Eye (tissue), 1 donor: ENCODE data around the gene SYNCRIP.
"Not testable (repeated sequence)": the region's sequence is repeated elsewhere in the genome, so short reads cannot be mapped to it uniquely, and the experiment has no call there.

Experiments
- DNase-seq: peaks from one replicate; pipeline ENCODE4 v3.0.0-alpha.2; 2015

SYNCRIP gene

GRCh38 chr6:85593438-85594196, 49.1 kb downstream of the SYNCRIP start, which contains the start of gene SNX14:
TSS of gene SNX14 (minus strand) at chr6:85593858. CDS start at chr6:85593718, 140 bp downstream.
- peak; percentile 95 for DNase-seq

GRCh38 chr6:85592033-85592432, 50.7 kb downstream of the SYNCRIP start:
- no peak for DNase-seq

DNA sequence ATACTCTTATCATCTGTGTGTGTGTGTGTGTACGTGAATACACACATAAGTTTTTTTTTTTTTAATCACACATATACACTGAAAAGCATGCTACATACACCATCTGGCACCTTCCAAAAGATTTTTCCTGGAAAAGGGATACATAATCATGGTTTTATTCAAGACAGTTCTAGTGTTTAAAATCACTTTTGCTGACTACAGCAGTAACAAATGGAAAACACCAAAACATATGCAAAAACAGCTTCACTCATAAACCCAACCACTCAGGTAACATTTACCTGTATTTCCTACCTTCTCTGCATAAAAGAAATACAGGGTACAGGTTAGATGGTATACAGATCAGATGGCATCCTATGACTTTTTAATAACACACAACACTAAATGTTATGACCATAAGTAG, 51.5 kb downstream of the SYNCRIP start:
- no peak for DNase-seq

DNA sequence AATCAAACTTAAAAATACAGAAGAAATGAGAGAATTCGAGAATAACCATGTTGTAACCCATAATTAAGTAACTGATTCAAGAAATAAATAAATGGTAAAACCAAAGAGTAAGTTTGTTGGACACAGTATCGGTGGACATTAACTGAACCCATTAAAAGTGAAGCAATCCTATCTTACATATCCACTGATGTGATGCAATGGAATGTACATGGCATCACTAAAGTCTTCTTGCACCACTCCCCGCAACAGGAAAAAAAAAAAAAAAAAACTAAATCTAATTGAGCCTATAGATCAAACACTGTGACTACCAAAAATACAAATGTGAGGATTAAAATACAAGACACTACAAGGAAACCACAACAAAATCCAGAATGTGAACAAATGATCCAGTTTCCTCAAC, 56.9 kb downstream of the SYNCRIP start:
- DNase-seq: no peak

DNA sequence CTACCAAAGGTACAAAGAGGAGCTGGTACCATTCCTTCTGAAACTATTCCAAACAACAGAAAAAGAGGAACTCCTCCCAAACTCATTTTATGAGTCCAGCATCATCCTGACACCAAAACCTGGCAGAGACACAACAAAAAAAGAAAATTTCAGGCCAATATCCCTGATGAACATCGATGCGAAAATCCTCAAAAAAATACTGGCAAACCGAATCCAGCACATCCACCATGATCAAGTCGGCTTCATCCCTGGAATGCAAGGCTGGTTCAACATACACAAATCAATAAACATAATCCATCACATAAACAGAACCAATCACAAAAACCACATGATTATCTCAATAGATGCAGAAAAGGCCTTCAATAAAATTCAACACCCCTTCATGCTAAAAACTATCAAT, 59.9 kb downstream of the SYNCRIP start:
- DNase-seq: not testable (repeated sequence)

GRCh38 chr6:85581572-85581971, 61.1 kb downstream of the SYNCRIP start:
- DNase-seq: no peak

DNA sequence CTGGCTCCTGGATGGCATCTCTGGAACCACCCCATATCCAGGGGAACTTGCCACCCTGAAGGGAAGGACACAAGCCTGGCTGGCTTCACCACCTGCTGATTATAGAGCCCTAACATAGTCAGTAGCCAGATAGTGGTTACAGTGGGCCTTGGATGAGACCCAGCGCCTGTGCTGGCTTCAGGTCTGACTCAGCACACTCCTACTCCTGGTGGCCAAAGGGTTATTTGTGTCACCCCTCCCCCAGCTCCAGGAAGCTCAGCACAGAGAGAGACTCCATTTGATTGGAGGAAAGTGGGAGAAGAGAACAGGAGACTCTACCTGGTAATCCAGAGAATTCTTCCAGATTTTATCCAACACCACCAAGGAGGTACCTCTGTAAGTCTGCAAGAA, 61.8 kb downstream of the SYNCRIP start:
- DNase-seq: no peak

- DNase-seq: no peak
These were observed 62.4 kb downstream of the SYNCRIP start for GRCh38 chr6:85580118-85580877.

DNA sequence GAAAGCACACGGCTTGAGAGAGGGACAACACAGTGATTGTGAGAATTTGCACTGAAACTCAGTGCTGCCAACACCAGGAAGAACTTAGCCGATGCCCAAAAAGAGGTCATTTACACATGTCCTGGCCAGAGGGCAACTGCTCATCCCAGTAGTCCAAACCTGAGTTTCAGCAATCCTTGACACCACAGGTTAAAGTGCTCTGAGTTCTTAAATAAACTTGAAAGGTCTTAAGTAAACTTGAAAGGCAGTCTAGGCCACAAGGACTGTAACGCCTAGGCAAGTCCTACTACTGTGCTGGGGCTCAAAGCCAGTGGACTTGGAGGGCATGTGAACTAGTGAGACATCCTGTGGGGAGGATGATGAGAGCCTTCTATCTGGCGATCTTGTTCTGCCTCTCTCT, 63.1 kb downstream of the SYNCRIP start:
- DNase-seq: no peak

GRCh38 chr6:85576476-85576875, 66.2 kb downstream of the SYNCRIP start:
- no peak for DNase-seq

DNA sequence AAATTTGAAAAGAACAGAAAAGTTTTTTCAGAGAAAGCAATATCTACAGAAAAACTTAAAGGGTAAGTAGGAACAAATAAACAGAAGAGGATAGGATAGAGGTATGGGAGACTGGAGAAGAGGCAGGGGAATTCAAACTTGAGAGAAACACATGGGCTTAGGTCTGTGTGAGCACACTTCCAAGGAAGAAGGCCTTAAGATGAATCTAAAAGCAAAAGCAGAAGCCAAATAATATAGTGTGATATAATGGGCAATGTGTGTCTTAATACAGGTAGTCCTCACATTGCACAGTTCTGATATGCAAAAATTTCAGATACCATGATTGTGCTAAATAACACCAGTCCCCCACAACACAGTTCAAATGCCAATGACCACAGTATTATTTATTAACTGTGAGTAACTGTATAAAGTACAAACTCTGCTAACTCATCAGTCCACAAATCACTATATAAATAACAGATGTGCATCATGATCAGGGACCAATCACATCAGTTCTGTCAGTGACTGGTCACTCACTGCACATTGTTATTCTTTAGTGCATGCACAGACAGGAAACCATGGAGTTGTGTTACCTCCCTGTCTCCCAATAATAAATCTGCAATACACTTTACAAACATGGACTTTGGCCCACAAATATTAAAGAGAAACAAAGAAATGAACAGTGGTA, 67.6 kb downstream of the SYNCRIP start:
- DNase-seq: no peak

GRCh38 chr6:85569323-85569722, 73.4 kb downstream of the SYNCRIP start:
- no peak for DNase-seq

GRCh38 chr6:85568411-85568810, 74.3 kb downstream of the SYNCRIP start:
- no peak for DNase-seq

GRCh38 chr6:85565736-85566135, 77.0 kb downstream of the SYNCRIP start:
- no peak for DNase-seq

- DNase-seq: not testable (repeated sequence)
These were observed 78.5 kb downstream of the SYNCRIP start for GRCh38 chr6:85564223-85564622.
